Smooth muscle cell (in vitro differentiated cells): ENCODE measurements around the gene LRRC49. TPM values are rescaled to one million over a fixed set of nuclear protein-coding genes. Genes with fewer than 3 reads are reported as not detected.

Experiments used
- DNase-seq: peaks from one replicate; lab custom pipeline; 2025; ENCODE audit not compliant: unreplicated experiment; lab: John Stamatoyannopoulos, UW
- H2AFZ ChIP-seq: fragments of 200-600 bp; sonication (generic); 2 replicates; pipeline ENCODE4 v1.6.0; 2016; ENCODE audit warnings: antibody characterized with exemption, low read depth, mild to moderate bottlenecking
- H3F3A ChIP-seq: fragments of 200-600 bp; sonication (generic); 2 replicates; pipeline ENCODE4 v1.6.0; 2017; ENCODE audit warnings: antibody characterized with exemption, low read depth
- H3K27ac ChIP-seq: fragments of 200-600 bp; sonication (generic); 2 replicates; pipeline ENCODE4 v1.5.1; 2016; ENCODE audit warnings: low read depth, mild to moderate bottlenecking
- H3K27me3 ChIP-seq: fragments of 200-600 bp; sonication (generic); 2 replicates; pipeline ENCODE4 v1.6.1; 2016; ENCODE audit warnings: low read depth, mild to moderate bottlenecking
- H3K36me3 ChIP-seq: fragments of 200-600 bp; sonication (generic); 2 replicates; pipeline ENCODE4 v1.5.1; 2016; ENCODE audit warnings: low read depth
- H3K4me1 ChIP-seq: fragments of 200-600 bp; sonication (generic); 2 replicates; pipeline ENCODE4 v1.5.1; 2016; ENCODE audit warnings: low read depth
- H3K4me2 ChIP-seq: fragments of 200-600 bp; sonication (generic); 2 replicates; pipeline ENCODE4 v1.6.0; 2016; ENCODE audit warnings: mild to moderate bottlenecking
- H3K4me3 ChIP-seq: fragments of 200-600 bp; sonication (generic); 2 replicates; pipeline ENCODE4 v1.5.1; 2016; ENCODE audit warnings: mild to moderate bottlenecking
- H3K79me2 ChIP-seq: fragments of 200-600 bp; sonication (generic); 2 replicates; pipeline ENCODE4 v1.6.0; 2016; ENCODE audit warnings: low read depth, mild to moderate bottlenecking
- H3K9ac ChIP-seq: fragments of 200-600 bp; sonication (generic); 2 replicates; pipeline ENCODE4 v1.6.0; 2016; ENCODE audit warnings: low read depth
- H3K9me3 ChIP-seq: fragments of 200-600 bp; sonication (generic); replicated peaks from 2 replicates; pipeline ENCODE4 v1.5.1; 2016; ENCODE audit warnings: low read depth
- H4K20me1 ChIP-seq: fragments of 200-600 bp; sonication (generic); 2 replicates; pipeline ENCODE4 v1.6.0; 2016; ENCODE audit warnings: low read depth
- WGBS: methylation state at CpG from one replicate; pipeline ENCODE4 v1.1.7; 2016; ENCODE audit warnings: low lambda C conversion rate; 5-methylcytosine and 5-hydroxymethylcytosine counted together
- polyA plus RNA-seq: library from polyadenylated mRNA; unstranded; fragments of >200 nt; fragmentation: Nextera tagmentation; extraction: Ambion mirVana; gene quantifications from 2 replicates; pipeline ENCODE4 v1.2.1, GENCODE V29; 2016
- total RNA-seq: library from RNA; depleted of rRNA; stranded (reverse); fragments of >200 nt; gene quantifications from 2 replicates; pipeline ENCODE4 v1.2.3, GENCODE V29; 2014
- TF ChIP-seq, protein P1 (sequence below): fragments of 200-600 bp; sonication (generic); IDR thresholded peaks from 2 replicates; pipeline ENCODE4 v1.5.1; 2017; ENCODE audit warnings: borderline replicate concordance, mild to moderate bottlenecking, antibody characterized with exemption; ENCODE audit not compliant: insufficient read depth, poor library complexity, severe bottlenecking

LRRC49 gene
- total and polyA plus RNA-seq, 2 experiments from 2014 or later: 3.1 to 8.3 TPM

DNA sequence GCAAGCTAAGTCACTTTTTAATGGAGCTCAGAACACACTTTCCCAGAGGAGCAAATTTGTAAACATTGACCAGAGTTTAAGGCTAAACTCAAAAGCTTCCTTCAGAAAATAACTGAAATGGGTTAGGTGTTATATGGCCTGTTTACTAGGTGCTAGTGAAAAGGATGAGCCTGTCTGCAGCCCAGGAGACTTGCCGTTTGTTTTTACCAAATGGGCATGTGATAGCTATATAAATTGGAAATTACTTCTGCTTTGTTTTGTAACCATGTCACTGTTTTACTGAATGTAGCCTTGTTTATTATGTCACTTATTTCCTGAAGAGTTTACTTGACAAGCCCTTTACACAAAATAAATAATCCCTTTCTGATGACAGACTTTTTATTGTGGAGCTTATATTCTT lies 113.3 kb downstream of the LRRC49 start:
- no peaks in the 10 kb centered on the region for H3K36me3 ChIP-seq
- H3F3A ChIP-seq: no peaks in the 10 kb centered on the region
- H3K27ac ChIP-seq: no peak overlapping the region
- no peaks in the 10 kb centered on the region for H3K4me1 ChIP-seq
- H3K9ac ChIP-seq: no peak overlapping the region
- H3K9me3 ChIP-seq: no peaks in the 10 kb centered on the region
- no peaks in the 10 kb centered on the region for H4K20me1 ChIP-seq
- H3K27me3 ChIP-seq: peaks cover 6% of the 10 kb centered on the region
- no peak for DNase-seq
- H3K79me2 ChIP-seq: no peaks in the 10 kb centered on the region
- no peak overlapping the region for H3K4me2 ChIP-seq
- TF ChIP-seq, protein P1, sequence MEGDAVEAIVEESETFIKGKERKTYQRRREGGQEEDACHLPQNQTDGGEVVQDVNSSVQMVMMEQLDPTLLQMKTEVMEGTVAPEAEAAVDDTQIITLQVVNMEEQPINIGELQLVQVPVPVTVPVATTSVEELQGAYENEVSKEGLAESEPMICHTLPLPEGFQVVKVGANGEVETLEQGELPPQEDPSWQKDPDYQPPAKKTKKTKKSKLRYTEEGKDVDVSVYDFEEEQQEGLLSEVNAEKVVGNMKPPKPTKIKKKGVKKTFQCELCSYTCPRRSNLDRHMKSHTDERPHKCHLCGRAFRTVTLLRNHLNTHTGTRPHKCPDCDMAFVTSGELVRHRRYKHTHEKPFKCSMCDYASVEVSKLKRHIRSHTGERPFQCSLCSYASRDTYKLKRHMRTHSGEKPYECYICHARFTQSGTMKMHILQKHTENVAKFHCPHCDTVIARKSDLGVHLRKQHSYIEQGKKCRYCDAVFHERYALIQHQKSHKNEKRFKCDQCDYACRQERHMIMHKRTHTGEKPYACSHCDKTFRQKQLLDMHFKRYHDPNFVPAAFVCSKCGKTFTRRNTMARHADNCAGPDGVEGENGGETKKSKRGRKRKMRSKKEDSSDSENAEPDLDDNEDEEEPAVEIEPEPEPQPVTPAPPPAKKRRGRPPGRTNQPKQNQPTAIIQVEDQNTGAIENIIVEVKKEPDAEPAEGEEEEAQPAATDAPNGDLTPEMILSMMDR: no peak
- H2AFZ ChIP-seq: no peak overlapping the region
- 16% methylated on average over 1 of the region's 1 CpG for WGBS
- H3K4me3 ChIP-seq: no peak overlapping the region

DNA sequence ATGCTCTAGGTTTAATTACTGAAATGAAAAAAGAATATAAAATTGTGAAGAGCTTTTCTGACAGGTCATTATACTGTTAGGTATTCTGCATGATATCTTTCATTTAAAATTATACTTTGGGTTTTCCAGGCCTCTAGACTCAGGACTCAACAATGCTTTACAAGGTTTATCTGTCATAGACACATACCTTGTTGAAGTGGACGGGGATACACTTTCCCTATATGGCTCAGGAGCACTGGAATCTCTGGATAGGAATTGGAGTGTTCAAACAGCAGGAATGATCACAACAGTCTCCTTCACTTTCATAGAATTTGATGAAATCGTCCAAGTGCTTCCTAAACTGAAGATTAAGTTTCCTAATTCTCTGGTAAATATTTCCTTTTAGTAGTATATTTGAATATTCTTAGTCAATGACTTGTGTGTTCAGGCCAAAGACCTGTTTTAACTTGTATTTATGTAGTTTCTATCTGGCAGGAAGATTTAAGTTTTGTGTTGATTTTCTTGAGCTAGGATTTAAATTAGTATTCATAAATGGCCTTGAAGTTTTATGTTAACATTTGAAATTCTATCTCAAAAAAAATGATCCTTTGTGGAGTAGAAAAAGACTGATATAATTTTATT lies 115.7 kb downstream of the LRRC49 start:
- Histone ChIP-seq H3K4me2 (no peak overlapping the region), H4K20me1 (no peaks in the 10 kb centered on the region), H2AFZ (no peak overlapping the region), H3K4me3 (no peak overlapping the region), H3K36me3 (no peaks in the 10 kb centered on the region), H3K79me2 (no peaks in the 10 kb centered on the region), H3K4me1 (no peaks in the 10 kb centered on the region), H3K27ac (no peak overlapping the region), H3K9me3 (no peaks in the 10 kb centered on the region), H3K9ac (no peak overlapping the region), H3K27me3 (peaks cover 6% of the 10 kb centered on the region), H3F3A (no peaks in the 10 kb centered on the region)
- DNase-seq: no peak
- TF ChIP-seq, protein P1: no peak
- 61% methylated on average over 2 of the region's 2 CpGs for WGBS

GRCh38 chr15:71010472-71010871 lies 117.8 kb downstream of the LRRC49 start:
- no peak overlapping the region for H3K4me3 ChIP-seq
- DNase-seq: no peak
- TF ChIP-seq, protein P1: no peak
- no peak overlapping the region for H2AFZ ChIP-seq
- H3K27me3 ChIP-seq: peaks cover 6% of the 10 kb centered on the region
- H3K27ac ChIP-seq: no peak overlapping the region
- no peaks in the 10 kb centered on the region for H3K9me3 ChIP-seq
- no peaks in the 10 kb centered on the region for H3F3A ChIP-seq
- H3K36me3 ChIP-seq: no peaks in the 10 kb centered on the region
- no peaks in the 10 kb centered on the region for H3K79me2 ChIP-seq
- H3K4me2 ChIP-seq: no peak overlapping the region
- no peak overlapping the region for H3K9ac ChIP-seq
- no peaks in the 10 kb centered on the region for H4K20me1 ChIP-seq
- no peaks in the 10 kb centered on the region for H3K4me1 ChIP-seq

GRCh38 chr15:71010997-71011396 lies 118.4 kb downstream of the LRRC49 start:
- TF ChIP-seq, protein P1: no peak
- Histone ChIP-seq H3K9ac (no peak overlapping the region), H2AFZ (no peak overlapping the region), H4K20me1 (no peaks in the 10 kb centered on the region), H3K9me3 (no peaks in the 10 kb centered on the region), H3K4me3 (no peak overlapping the region), H3K4me1 (no peaks in the 10 kb centered on the region), H3K79me2 (no peaks in the 10 kb centered on the region), H3F3A (no peaks in the 10 kb centered on the region), H3K27ac (no peak overlapping the region), H3K36me3 (no peaks in the 10 kb centered on the region), H3K4me2 (no peak overlapping the region), H3K27me3 (peaks cover 6% of the 10 kb centered on the region)
- no peak for DNase-seq
- WGBS: 84% methylated on average over 2 of the region's 2 CpGs
